Keratinocyte (primary cell): ENCODE measurements around the gene YPEL3.

Experiments used
- EZH2 ChIP-seq: IDR thresholded peaks from one replicate; pipeline ENCODE4 v1.6.1; 2012; ENCODE audit warnings: inconsistent platforms, mild to moderate bottlenecking, low read length, moderate library complexity
- TF ChIP-seq, protein P1 (sequence below), 3 experiments: IDR thresholded peaks in 1 of 3; conservative IDR thresholded peaks in 1 of 3; optimal IDR thresholded peaks in 1 of 3; 2 replicates in 2 of 3; 3 replicates in 1 of 3; pipeline versions ENCODE3 to v1.5.1; 2011; ENCODE audit warnings: low read length in 3 of 3, mild to moderate bottlenecking in 3 of 3, moderate library complexity in 2 of 3, control low read depth in 1 of 3, inconsistent platforms in 1 of 3; ENCODE audit not compliant: insufficient read depth in 2 of 3; ENCODE audit errors: extremely low read depth in 1 of 3

DNA sequence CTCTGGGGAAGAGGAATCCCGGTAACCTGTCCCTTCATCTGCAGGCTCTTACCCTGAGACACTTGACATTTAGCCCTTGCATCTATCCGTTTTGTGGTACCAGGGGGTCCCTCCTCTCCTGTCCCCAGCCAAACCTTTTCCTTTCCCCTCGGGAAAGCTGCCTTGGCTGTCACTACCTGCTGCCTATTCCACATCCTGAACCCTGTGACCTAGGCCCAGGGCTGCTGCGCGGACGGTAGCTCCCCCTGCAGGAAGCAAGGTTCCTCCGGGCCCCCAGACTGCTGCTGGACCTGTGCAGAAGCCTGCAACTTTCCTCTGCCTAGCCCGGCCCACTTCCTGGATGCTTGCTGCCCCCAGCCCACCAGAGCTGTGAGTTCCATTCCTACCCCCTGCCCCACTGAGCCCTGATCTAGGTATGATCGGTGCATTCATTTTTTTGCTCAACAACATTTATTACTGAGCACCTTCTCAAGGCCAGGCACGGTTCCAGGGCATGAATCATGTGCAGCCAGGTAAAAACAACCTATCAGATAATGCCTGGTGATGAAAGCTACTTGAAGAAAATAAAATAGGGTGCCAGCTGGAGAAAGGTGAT, 41.0 kb downstream of the YPEL3 start:
- TF ChIP-seq, protein P1, sequence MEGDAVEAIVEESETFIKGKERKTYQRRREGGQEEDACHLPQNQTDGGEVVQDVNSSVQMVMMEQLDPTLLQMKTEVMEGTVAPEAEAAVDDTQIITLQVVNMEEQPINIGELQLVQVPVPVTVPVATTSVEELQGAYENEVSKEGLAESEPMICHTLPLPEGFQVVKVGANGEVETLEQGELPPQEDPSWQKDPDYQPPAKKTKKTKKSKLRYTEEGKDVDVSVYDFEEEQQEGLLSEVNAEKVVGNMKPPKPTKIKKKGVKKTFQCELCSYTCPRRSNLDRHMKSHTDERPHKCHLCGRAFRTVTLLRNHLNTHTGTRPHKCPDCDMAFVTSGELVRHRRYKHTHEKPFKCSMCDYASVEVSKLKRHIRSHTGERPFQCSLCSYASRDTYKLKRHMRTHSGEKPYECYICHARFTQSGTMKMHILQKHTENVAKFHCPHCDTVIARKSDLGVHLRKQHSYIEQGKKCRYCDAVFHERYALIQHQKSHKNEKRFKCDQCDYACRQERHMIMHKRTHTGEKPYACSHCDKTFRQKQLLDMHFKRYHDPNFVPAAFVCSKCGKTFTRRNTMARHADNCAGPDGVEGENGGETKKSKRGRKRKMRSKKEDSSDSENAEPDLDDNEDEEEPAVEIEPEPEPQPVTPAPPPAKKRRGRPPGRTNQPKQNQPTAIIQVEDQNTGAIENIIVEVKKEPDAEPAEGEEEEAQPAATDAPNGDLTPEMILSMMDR (optimal IDR thresholded peaks at IDR 0.05 in 1 of 3, IDR thresholded peaks at IDR 0.05 in 1 of 3, conservative IDR thresholded peaks at IDR 0.05 in 1 of 3; ENCODE audit: extremely low read depth in 1 of 3, insufficient read depth in 2 of 3, low read length in 3 of 3), result peak; percentile 84 to 92 (median 85)
- no peak for TF ChIP-seq EZH2
